GM12878 (cell line): ENCODE measurements around the gene SEC22C.

Experiments used
- EZH2 ChIP-seq: IDR thresholded peaks from 2 replicates; pipeline ENCODE4 v1.6.1; 2012; ENCODE audit warnings: low read depth, mild to moderate bottlenecking, control low read depth, inconsistent platforms, low read length, borderline replicate concordance; ENCODE audit not compliant: control insufficient read depth
- POLR2A ChIP-seq: IDR thresholded peaks from 2 replicates; pipeline ENCODE4 v1.6.1; 2011; ENCODE audit warnings: low read depth, mild to moderate bottlenecking, low read length
- RAD21 ChIP-seq: IDR thresholded peaks from 2 replicates; pipeline ENCODE4 v1.6.1; 2011; ENCODE audit warnings: mild to moderate bottlenecking, low read depth, low read length, moderate library complexity; ENCODE audit not compliant: insufficient read depth
- SMC3 ChIP-seq: IDR thresholded peaks from 2 replicates; pipeline ENCODE4 v1.6.1; 2011; ENCODE audit warnings: low read length, improper control_type of control experiment, borderline replicate concordance
- TAF1 ChIP-seq: IDR thresholded peaks from 2 replicates; pipeline ENCODE4 v1.6.1; 2011; ENCODE audit warnings: mild to moderate bottlenecking, low read depth, low read length, borderline replicate concordance
- TARDBP ChIP-seq: IDR thresholded peaks from 2 replicates; pipeline ENCODE4 v1.6.1; 2016; ENCODE audit warnings: borderline replicate concordance
- ZBED1 ChIP-seq: IDR thresholded peaks from 2 replicates; pipeline ENCODE4 v1.6.1; 2016; ENCODE audit warnings: borderline replicate concordance
- TF ChIP-seq, protein P1 (sequence below), 3 experiments: IDR thresholded peaks in 2 of 3; conservative IDR thresholded peaks in 1 of 3; 2 replicates each; pipeline ENCODE4 v1.5.1; 2011; ENCODE audit warnings: low read depth in 3 of 3, low read length in 3 of 3, mild to moderate bottlenecking in 3 of 3, control low read depth in 2 of 3, moderate library complexity in 2 of 3, inconsistent platforms in 1 of 3, mixed read lengths in 1 of 3; ENCODE audit not compliant: control insufficient read depth in 2 of 3, insufficient read depth in 1 of 3; ENCODE audit errors: extremely low read depth in 1 of 3

GRCh38 chr3:42505128-42505848, 76.5 kb downstream of the SEC22C start:
- no peak for TF ChIP-seq TAF1
- TF ChIP-seq SMC3, result no peak
- TF ChIP-seq, protein P1, sequence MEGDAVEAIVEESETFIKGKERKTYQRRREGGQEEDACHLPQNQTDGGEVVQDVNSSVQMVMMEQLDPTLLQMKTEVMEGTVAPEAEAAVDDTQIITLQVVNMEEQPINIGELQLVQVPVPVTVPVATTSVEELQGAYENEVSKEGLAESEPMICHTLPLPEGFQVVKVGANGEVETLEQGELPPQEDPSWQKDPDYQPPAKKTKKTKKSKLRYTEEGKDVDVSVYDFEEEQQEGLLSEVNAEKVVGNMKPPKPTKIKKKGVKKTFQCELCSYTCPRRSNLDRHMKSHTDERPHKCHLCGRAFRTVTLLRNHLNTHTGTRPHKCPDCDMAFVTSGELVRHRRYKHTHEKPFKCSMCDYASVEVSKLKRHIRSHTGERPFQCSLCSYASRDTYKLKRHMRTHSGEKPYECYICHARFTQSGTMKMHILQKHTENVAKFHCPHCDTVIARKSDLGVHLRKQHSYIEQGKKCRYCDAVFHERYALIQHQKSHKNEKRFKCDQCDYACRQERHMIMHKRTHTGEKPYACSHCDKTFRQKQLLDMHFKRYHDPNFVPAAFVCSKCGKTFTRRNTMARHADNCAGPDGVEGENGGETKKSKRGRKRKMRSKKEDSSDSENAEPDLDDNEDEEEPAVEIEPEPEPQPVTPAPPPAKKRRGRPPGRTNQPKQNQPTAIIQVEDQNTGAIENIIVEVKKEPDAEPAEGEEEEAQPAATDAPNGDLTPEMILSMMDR (IDR thresholded peaks at IDR 0.05 in 2 of 3, conservative IDR thresholded peaks at IDR 0.05 in 1 of 3; ENCODE audit: control insufficient read depth in 2 of 3, extremely low read depth in 1 of 3, insufficient read depth in 1 of 3, low read depth in 3 of 3, low read length in 3 of 3), result no peak
- TF ChIP-seq TARDBP, result no peak
- no peak for TF ChIP-seq POLR2A
- TF ChIP-seq EZH2, result no peak
- TF ChIP-seq RAD21, result no peak
- TF ChIP-seq ZBED1, result no peak
